Stimulated activated naive CD8-positive, alpha-beta T cell treated with anti-CD3 and anti-CD28 coated beads, Interleukin-15, Interleukin-2, amounts not matched to agents 100 ng/mL and 50 ng/mL, for 24 hours (primary cell): ENCODE results near the gene SPSB4.

Experiments
- H3K27ac Mint-ChIP-seq: one replicate; pipeline ENCODE4 v1.8.0; 2021; ENCODE audit warnings: mild to moderate bottlenecking, mixed read lengths
- H3K27me3 Mint-ChIP-seq: one replicate; pipeline ENCODE4 v1.8.0; 2021; ENCODE audit warnings: mixed read lengths
- H3K36me3 Mint-ChIP-seq: one replicate; pipeline ENCODE4 v1.8.0; 2021; ENCODE audit warnings: low read depth, mixed read lengths
- H3K4me1 Mint-ChIP-seq: one replicate; pipeline ENCODE4 v1.8.0; 2021; ENCODE audit warnings: low read depth, mixed read lengths
- H3K4me3 Mint-ChIP-seq: one replicate; pipeline ENCODE4 v1.8.0; 2021; ENCODE audit warnings: mild to moderate bottlenecking, mixed read lengths
- H3K9me3 Mint-ChIP-seq: one replicate; pipeline ENCODE4 v1.8.0; 2021; ENCODE audit warnings: mixed read lengths

SPSB4 gene

DNA sequence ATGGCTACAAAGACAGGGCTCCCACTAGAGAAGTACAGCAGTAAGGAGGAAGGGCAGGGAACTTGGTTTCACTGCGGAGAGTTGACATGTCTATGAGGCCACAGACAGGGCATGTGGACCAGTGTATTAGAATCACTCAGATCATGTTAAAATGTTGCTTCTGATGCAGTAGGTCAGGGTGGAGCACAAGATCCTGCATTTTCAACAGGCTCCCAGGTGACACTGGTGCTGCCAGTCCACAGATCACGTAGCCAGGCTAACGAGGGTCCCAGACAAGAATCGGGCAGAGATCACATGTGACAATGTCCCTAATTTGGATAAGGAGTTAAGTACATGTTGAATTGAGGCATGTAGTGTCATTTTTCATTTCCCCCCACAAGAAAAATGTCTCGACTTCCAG, 73.6 kb downstream of the SPSB4 start:
- H3K4me3 Mint-ChIP-seq: no peak overlapping the region
- H3K27ac Mint-ChIP-seq: no peak overlapping the region
- no peaks in the 10 kb centered on the region for H3K36me3 Mint-ChIP-seq
- H3K4me1 Mint-ChIP-seq: no peaks in the 10 kb centered on the region
- H3K9me3 Mint-ChIP-seq: peaks cover 4% of the 10 kb centered on the region
- peaks cover 22% of the 10 kb centered on the region for H3K27me3 Mint-ChIP-seq

- H3K4me3 Mint-ChIP-seq: no peak overlapping the region
- H3K9me3 Mint-ChIP-seq: peaks cover 4% of the 10 kb centered on the region
- H3K27ac Mint-ChIP-seq: no peak overlapping the region
- H3K4me1 Mint-ChIP-seq: no peaks in the 10 kb centered on the region
- H3K36me3 Mint-ChIP-seq: no peaks in the 10 kb centered on the region
- peaks cover 17% of the 10 kb centered on the region for H3K27me3 Mint-ChIP-seq
These were observed 74.2 kb downstream of the SPSB4 start for GRCh38 chr3:141125351-141125750.

GRCh38 chr3:141126661-141127343, 75.7 kb downstream of the SPSB4 start:
- H3K27me3 Mint-ChIP-seq: peaks cover 11% of the 10 kb centered on the region

GRCh38 chr3:141127344-141128125, 76.4 kb downstream of the SPSB4 start:
- no peak overlapping the region for H3K27ac Mint-ChIP-seq
- peaks cover 9% of the 10 kb centered on the region for H3K27me3 Mint-ChIP-seq
- H3K36me3 Mint-ChIP-seq: no peaks in the 10 kb centered on the region
- no peaks in the 10 kb centered on the region for H3K9me3 Mint-ChIP-seq
- H3K4me1 Mint-ChIP-seq: no peaks in the 10 kb centered on the region
- H3K4me3 Mint-ChIP-seq: no peak overlapping the region

More at GRCh38 chr3:141126661-141127343, 75.7 kb downstream of the SPSB4 start:
- H3K27ac Mint-ChIP-seq: no peak overlapping the region
- H3K9me3 Mint-ChIP-seq: no peaks in the 10 kb centered on the region
- H3K4me1 Mint-ChIP-seq: no peaks in the 10 kb centered on the region
- no peaks in the 10 kb centered on the region for H3K36me3 Mint-ChIP-seq
- no peak overlapping the region for H3K4me3 Mint-ChIP-seq

GRCh38 chr3:141128126-141128777, 77.1 kb downstream of the SPSB4 start:
- H3K4me1 Mint-ChIP-seq: no peaks in the 10 kb centered on the region

GRCh38 chr3:141129049-141129448, 77.9 kb downstream of the SPSB4 start:
- Mint-ChIP-seq H3K36me3 (no peaks in the 10 kb centered on the region), H3K4me1 (no peaks in the 10 kb centered on the region), H3K4me3 (no peak overlapping the region), H3K27me3 (peaks cover 14% of the 10 kb centered on the region), H3K9me3 (no peaks in the 10 kb centered on the region), H3K27ac (no peak overlapping the region)

More at GRCh38 chr3:141128126-141128777, 77.1 kb downstream of the SPSB4 start:
- no peak overlapping the region for H3K4me3 Mint-ChIP-seq
- peaks cover 14% of the 10 kb centered on the region for H3K27me3 Mint-ChIP-seq
- H3K27ac Mint-ChIP-seq: no peak overlapping the region
- no peaks in the 10 kb centered on the region for H3K9me3 Mint-ChIP-seq
- no peaks in the 10 kb centered on the region for H3K36me3 Mint-ChIP-seq

GRCh38 chr3:141129541-141130011, 78.4 kb downstream of the SPSB4 start:
- H3K27ac Mint-ChIP-seq: no peak overlapping the region
- H3K4me1 Mint-ChIP-seq: no peaks in the 10 kb centered on the region
- no peaks in the 10 kb centered on the region for H3K9me3 Mint-ChIP-seq
- H3K36me3 Mint-ChIP-seq: no peaks in the 10 kb centered on the region
- no peak overlapping the region for H3K4me3 Mint-ChIP-seq
- H3K27me3 Mint-ChIP-seq: peaks cover 10% of the 10 kb centered on the region

GRCh38 chr3:141143517-141143916, 92.4 kb downstream of the SPSB4 start:
- H3K9me3 Mint-ChIP-seq: peaks cover 18% of the 10 kb centered on the region
- no peak overlapping the region for H3K4me3 Mint-ChIP-seq
- H3K4me1 Mint-ChIP-seq: no peaks in the 10 kb centered on the region
- H3K36me3 Mint-ChIP-seq: peaks cover 6% of the 10 kb centered on the region
- H3K27ac Mint-ChIP-seq: no peak overlapping the region
- H3K27me3 Mint-ChIP-seq: peaks cover 20% of the 10 kb centered on the region

DNA sequence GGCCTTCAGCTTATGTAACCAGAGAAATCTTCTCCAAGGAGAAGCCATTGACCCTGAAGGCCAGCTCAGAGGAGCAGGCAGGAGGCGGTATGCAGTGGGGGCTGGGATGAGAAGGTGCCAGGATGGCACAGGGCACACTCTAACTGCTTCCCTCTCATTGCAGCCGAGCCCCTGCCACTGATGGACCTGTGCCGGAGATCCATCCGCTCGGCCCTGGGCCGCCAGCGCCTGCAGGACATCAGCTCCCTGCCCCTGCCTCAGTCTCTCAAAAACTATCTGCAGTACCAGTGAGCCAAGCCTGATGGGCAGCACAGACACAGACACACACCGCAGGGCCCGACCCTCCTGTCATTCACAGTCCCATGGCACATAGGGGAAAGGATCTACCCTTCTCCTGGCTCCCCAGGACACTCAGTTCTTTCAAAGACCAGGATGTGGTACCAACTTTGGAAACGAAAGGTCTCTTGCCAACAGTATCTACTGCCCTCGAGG, 95.9 kb downstream of the SPSB4 start:
- no peak overlapping the region for H3K27ac Mint-ChIP-seq
- H3K4me3 Mint-ChIP-seq: no peak overlapping the region
- peaks cover 19% of the 10 kb centered on the region for H3K27me3 Mint-ChIP-seq
- peaks cover under 1% of the 10 kb centered on the region for H3K36me3 Mint-ChIP-seq
- H3K9me3 Mint-ChIP-seq: peaks cover 10% of the 10 kb centered on the region
- H3K4me1 Mint-ChIP-seq: no peaks in the 10 kb centered on the region

GRCh38 chr3:141147657-141148056, 96.5 kb downstream of the SPSB4 start:
- Mint-ChIP-seq H3K9me3 (peaks cover 5% of the 10 kb centered on the region), H3K27ac (no peak overlapping the region), H3K36me3 (no peaks in the 10 kb centered on the region), H3K27me3 (peaks cover 16% of the 10 kb centered on the region), H3K4me3 (no peak overlapping the region), H3K4me1 (no peaks in the 10 kb centered on the region)

DNA sequence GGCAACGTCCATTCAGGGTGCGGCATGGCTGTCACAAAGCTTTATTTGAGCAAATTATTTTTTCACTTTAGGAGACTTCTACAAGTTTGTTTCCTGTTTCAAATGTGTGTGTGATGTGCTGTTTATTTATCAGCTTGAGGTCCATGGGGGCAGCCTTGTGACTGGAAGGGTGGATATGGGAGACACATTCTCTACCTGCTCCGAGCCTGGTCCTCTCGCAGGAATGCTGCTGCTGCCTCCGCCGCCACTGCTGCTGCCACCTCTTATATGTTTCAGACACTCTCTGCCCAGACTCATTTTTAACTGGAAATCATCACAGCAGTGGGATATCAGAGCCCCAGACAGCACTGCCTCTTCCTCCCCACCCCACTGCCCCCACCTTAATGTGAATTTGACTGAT, 97.0 kb downstream of the SPSB4 start:
- Mint-ChIP-seq H3K27ac (no peak overlapping the region), H3K36me3 (no peaks in the 10 kb centered on the region), H3K4me3 (no peak overlapping the region), H3K27me3 (peaks cover 13% of the 10 kb centered on the region), H3K9me3 (peaks cover 2% of the 10 kb centered on the region), H3K4me1 (no peaks in the 10 kb centered on the region)

- Mint-ChIP-seq H3K9me3 (no peaks in the 10 kb centered on the region), H3K27ac (no peak overlapping the region), H3K4me1 (no peaks in the 10 kb centered on the region)
These were observed 97.6 kb downstream of the SPSB4 start for GRCh38 chr3:141148770-141149169.

DNA sequence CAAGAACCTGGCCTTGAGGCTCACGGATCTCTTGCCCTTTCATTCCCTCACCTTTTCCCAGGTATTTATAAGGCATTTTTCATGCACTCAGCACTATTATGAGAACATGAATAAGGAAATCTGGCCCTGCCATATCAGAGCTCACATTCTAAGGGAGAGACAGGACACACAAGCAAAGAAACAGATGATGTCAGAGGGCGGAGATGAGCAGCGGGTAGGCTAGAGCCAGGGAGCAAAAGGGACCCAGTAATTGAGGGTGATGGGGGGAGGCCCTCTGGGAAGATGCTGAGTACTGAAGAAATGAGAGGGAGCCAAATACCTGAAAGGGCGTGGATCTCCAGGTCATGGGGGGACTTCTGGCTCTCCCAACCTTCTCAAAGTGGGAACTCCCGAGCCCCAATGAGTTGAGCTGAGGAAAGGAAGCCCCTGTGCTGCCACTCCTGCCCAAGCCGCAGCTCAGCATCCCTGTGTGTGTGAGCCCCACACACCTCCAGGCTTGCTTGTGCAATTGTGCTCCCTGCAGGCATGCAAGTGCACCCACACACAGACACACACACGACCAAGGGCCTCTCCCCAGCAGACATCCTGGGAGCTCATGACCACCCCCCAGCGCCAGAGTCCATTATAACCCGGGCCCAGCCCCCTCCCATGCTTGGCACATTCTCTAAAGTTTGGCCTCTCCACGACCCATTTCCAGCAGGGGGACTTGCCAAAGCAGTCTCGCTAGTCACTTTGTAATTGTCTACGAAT, 99.1 kb downstream of the SPSB4 start:
- H3K4me1 Mint-ChIP-seq: no peaks in the 10 kb centered on the region
- peaks cover 8% of the 10 kb centered on the region for H3K27me3 Mint-ChIP-seq
- no peak overlapping the region for H3K27ac Mint-ChIP-seq
- no peak overlapping the region for H3K4me3 Mint-ChIP-seq
- no peaks in the 10 kb centered on the region for H3K36me3 Mint-ChIP-seq
- no peaks in the 10 kb centered on the region for H3K9me3 Mint-ChIP-seq

More at GRCh38 chr3:141148770-141149169, 97.6 kb downstream of the SPSB4 start:
- Mint-ChIP-seq H3K4me3 (no peak overlapping the region), H3K27me3 (peaks cover 13% of the 10 kb centered on the region), H3K36me3 (no peaks in the 10 kb centered on the region)

DNA sequence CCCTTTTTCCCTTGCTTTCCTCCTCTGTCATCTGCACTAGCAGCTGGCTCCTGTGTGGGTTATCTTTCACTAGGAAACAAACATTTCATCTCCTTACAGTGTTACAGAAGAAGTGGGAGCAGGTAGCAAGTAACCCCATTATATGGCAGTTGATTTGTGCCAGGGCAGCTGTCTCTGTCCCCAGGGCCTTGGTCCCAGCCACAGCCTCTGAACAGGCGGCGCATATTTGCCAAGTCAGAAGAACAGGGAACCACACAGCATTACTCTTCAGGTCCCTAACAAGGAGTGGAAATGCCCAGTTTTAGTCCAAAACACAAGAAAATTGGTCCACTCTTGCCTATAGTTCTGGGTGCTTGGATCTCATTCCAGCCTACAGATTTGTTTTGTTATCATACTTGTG, 99.8 kb downstream of the SPSB4 start:
- H3K27ac Mint-ChIP-seq: no peak overlapping the region
- H3K4me3 Mint-ChIP-seq: no peak overlapping the region
- no peaks in the 10 kb centered on the region for H3K9me3 Mint-ChIP-seq
- H3K4me1 Mint-ChIP-seq: no peaks in the 10 kb centered on the region
- peaks cover 8% of the 10 kb centered on the region for H3K27me3 Mint-ChIP-seq
- H3K36me3 Mint-ChIP-seq: no peaks in the 10 kb centered on the region
